Stimulated activated CD8-positive, alpha-beta memory T cell treated with anti-CD3 and anti-CD28 coated beads, Interleukin-15, amount 100 ng/mL, for 1 hour (primary cell): ENCODE results near the gene MYT1.

ENCODE experiments used
- DNase-seq: peaks from one replicate; pipeline ENCODE4 v3.0.0-alpha.2; 2020; ENCODE audit warnings: low read depth

MYT1 gene

GRCh38 chr20:64219202-64219601, 55.0 kb downstream of the MYT1 start:
- DNase-seq, result no peak

GRCh38 chr20:64219730-64220129, 55.5 kb downstream of the MYT1 start:
- no peak for DNase-seq

- no peak for DNase-seq
Observed at GRCh38 chr20:64220420-64220819, 56.2 kb downstream of the MYT1 start.

GRCh38 chr20:64220891-64221527, 56.8 kb downstream of the MYT1 start:
- no peak for DNase-seq

- DNase-seq, result no peak
Observed at GRCh38 chr20:64222291-64222735, 58.1 kb downstream of the MYT1 start.

GRCh38 chr20:64222851-64223525, 58.7 kb downstream of the MYT1 start:
- DNase-seq, result no peak

- DNase-seq, result no peak
Observed at GRCh38 chr20:64223526-64224067, 59.3 kb downstream of the MYT1 start.

GRCh38 chr20:64224351-64225170, 60.3 kb downstream of the MYT1 start:
- DNase-seq, result no peak

GRCh38 chr20:64225171-64225595, 60.9 kb downstream of the MYT1 start:
- no peak for DNase-seq

- DNase-seq, result no peak
Observed at GRCh38 chr20:64225828-64226598, 61.8 kb downstream of the MYT1 start.

GRCh38 chr20:64226686-64227580, 62.7 kb downstream of the MYT1 start:
- DNase-seq, result no peak

- DNase-seq, result no peak
Observed at GRCh38 chr20:64228086-64228653, 63.9 kb downstream of the MYT1 start.

- DNase-seq, result no peak
Observed at GRCh38 chr20:64228751-64229506, 64.7 kb downstream of the MYT1 start.

- no peak for DNase-seq
Observed at GRCh38 chr20:64229507-64230061, 65.3 kb downstream of the MYT1 start.

GRCh38 chr20:64230461-64231145, 66.4 kb downstream of the MYT1 start:
- no peak for DNase-seq

GRCh38 chr20:64231621-64232550, 67.6 kb downstream of the MYT1 start:
- no peak for DNase-seq

GRCh38 chr20:64232794-64233193, 68.5 kb downstream of the MYT1 start:
- DNase-seq, result no peak

GRCh38 chr20:64233725-64234124, 69.5 kb downstream of the MYT1 start:
- DNase-seq, result no peak
